ENCODE results near the gene TPST1. TPM values are rescaled to one million over a fixed set of nuclear protein-coding genes. Genes with fewer than 3 reads are reported as not detected.
"Not testable (repeated sequence)": the region's sequence is repeated elsewhere in the genome, so short reads cannot be mapped to it uniquely, and the experiment has no call there.

TPST1 gene
- polyA plus RNA-seq, 1 donor: 10.8 TPM

- no peaks in the 10 kb centered on the region for H3K36me3 ChIP-seq (ENCODE audit: control insufficient read depth, insufficient read depth, low read length)
- H3K4me1 ChIP-seq (ENCODE audit: control insufficient read depth, insufficient read depth, low read length): no peaks in the 10 kb centered on the region
- no peaks in the 10 kb centered on the region for H3K9me3 ChIP-seq (ENCODE audit: control insufficient read depth, low read depth, low read length)
- no peak overlapping the region for H3K27ac ChIP-seq (ENCODE audit: low read length)
- H3K27me3 ChIP-seq (ENCODE audit: control insufficient read depth, insufficient read depth, low read length): no peaks in the 10 kb centered on the region
- no peak for DNase-seq
- no peak overlapping the region for H3K4me3 ChIP-seq (ENCODE audit: low read length)
- no CpG with 5 or more reads among the region's 16 CpGs for WGBS (ENCODE audit: insufficient coverage, low lambda C conversion rate)
These were observed 34.6 kb upstream of the TPST1 start for GRCh38 chr7:66170309-66171231.

DNA sequence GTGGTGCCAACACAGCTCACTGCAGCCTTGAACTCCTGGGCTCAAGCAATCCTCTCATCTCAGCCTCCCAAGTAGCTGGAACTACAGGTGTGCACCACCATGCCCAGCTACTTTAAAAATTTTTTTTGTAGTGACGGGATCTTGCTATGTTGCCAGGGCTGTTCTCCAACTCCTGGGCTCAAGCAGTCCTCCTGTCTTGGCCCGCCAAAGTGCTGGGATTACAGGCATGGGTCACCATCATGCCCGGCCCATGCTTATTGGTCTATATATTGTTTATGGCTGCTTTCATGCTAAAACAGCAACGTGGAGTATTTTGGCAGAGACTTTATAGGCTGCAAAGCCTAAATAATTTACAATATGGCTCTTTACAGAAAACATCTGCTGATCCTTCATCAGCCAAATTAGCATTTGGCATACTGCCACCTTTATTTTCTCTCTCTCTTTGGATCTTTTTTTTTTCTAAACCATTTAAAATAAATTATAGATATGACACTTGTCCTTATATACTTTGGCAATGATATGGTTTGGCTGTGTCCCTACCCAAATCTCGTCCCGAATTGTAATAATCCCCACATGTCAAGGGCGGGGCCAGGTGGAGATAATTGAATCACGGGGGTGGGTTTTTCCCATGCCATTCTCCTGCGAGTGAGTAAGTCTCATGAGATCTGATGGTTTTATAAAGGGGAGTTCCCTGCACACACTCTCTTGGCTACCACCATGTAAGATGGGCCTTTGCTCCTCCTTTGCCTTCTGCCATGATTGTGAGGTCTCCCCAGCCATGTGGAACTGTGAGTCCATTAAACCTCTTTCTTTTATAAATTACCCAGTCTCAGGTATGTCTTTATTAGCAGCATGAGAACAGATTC, 32.4 kb upstream of the TPST1 start:
- not testable (repeated sequence) for H3K36me3 ChIP-seq (ENCODE audit: control insufficient read depth, insufficient read depth, low read length); H3K27ac ChIP-seq (ENCODE audit: low read length); DNase-seq; H3K27me3 ChIP-seq (ENCODE audit: control insufficient read depth, insufficient read depth, low read length); H3K9me3 ChIP-seq (ENCODE audit: control insufficient read depth, low read depth, low read length); H3K4me3 ChIP-seq (ENCODE audit: low read length); H3K4me1 ChIP-seq (ENCODE audit: control insufficient read depth, insufficient read depth, low read length)
- 86% methylated on average over 2 of the region's 9 CpGs for WGBS (ENCODE audit: insufficient coverage, low lambda C conversion rate)

DNA sequence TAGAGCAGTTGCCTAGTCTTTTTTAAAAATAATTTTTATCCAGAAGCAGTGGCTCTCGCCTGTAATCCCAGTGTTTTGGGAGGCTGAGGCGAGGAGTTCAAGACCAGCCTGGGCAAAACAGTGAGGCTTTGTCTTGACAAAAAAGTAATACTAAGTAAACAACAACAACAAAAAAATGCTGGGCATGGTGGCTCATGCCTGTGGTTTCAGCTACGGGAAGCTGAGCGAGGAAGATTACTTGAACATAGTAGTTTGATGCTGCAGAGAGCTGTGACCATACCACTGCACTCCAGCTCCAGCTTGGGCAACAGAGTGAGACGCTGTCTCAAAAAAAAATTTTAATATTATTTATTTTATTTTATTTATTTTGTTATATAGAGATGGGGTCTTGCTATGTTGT, 31.3 kb upstream of the TPST1 start:
- H3K36me3 ChIP-seq (ENCODE audit: control insufficient read depth, insufficient read depth, low read length): no peaks in the 10 kb centered on the region
- H3K9me3 ChIP-seq (ENCODE audit: control insufficient read depth, low read depth, low read length): no peaks in the 10 kb centered on the region
- no peaks in the 10 kb centered on the region for H3K4me1 ChIP-seq (ENCODE audit: control insufficient read depth, insufficient read depth, low read length)
- no peak overlapping the region for H3K4me3 ChIP-seq (ENCODE audit: low read length)
- WGBS (ENCODE audit: insufficient coverage, low lambda C conversion rate): no CpG with 5 or more reads among the region's 5 CpGs
- no peaks in the 10 kb centered on the region for H3K27me3 ChIP-seq (ENCODE audit: control insufficient read depth, insufficient read depth, low read length)
- H3K27ac ChIP-seq (ENCODE audit: low read length): no peak overlapping the region
- no peak for DNase-seq

DNA sequence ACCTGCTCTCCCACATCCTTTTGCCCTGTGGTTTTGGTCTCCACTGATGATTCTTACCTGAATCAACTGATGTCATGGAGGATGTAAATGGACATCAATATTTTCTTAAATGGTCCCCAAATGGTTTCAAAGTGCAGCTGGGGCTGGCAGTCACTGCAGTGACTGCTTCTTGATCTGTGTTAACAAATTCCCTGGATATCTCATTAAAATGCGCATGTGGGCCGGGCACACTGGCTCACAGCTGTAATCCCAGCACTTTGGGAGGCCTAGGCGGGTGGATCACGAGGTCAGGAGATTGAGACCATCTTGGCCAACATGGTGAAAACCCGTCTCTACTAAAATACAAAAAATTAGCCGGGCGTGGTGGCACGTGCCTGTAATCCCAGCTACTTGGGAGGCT, 30.1 kb upstream of the TPST1 start:
- not testable (repeated sequence) for H3K4me1 ChIP-seq (ENCODE audit: control insufficient read depth, insufficient read depth, low read length); H3K9me3 ChIP-seq (ENCODE audit: control insufficient read depth, low read depth, low read length); H3K27ac ChIP-seq (ENCODE audit: low read length); H3K4me3 ChIP-seq (ENCODE audit: low read length); DNase-seq; H3K36me3 ChIP-seq (ENCODE audit: control insufficient read depth, insufficient read depth, low read length); H3K27me3 ChIP-seq (ENCODE audit: control insufficient read depth, insufficient read depth, low read length)
- WGBS (ENCODE audit: insufficient coverage, low lambda C conversion rate): 100% methylated on average over 1 of the region's 8 CpGs

DNA sequence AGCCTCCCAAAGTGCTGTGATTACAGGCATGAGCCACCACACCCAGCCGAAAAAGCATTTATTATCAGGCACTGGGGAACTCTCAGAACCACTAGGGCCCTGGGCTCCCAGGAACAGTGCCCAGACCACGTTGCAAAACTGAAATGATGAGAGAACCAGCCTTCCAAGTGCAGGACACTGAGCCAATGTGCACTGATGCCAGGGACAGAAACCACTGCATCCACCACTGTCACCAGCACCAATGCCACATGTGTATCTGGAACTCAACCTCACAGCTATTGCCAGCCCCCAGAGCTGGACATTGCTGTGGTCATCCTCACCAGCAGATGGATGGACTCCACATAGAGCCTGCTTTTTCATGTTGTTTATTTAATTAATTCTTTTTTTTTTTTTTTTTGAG, 28.2 kb upstream of the TPST1 start:
- no peaks in the 10 kb centered on the region for H3K36me3 ChIP-seq (ENCODE audit: control insufficient read depth, insufficient read depth, low read length)
- H3K27me3 ChIP-seq (ENCODE audit: control insufficient read depth, insufficient read depth, low read length): no peaks in the 10 kb centered on the region
- H3K27ac ChIP-seq (ENCODE audit: low read length): no peak overlapping the region
- WGBS (ENCODE audit: insufficient coverage, low lambda C conversion rate): no CpG with 5 or more reads among the region's 2 CpGs
- H3K4me1 ChIP-seq (ENCODE audit: control insufficient read depth, insufficient read depth, low read length): no peaks in the 10 kb centered on the region
- DNase-seq: no peak
- H3K9me3 ChIP-seq (ENCODE audit: control insufficient read depth, low read depth, low read length): no peaks in the 10 kb centered on the region
- H3K4me3 ChIP-seq (ENCODE audit: low read length): no peak overlapping the region

GRCh38 chr7:66178258-66178657, 26.9 kb upstream of the TPST1 start:
- no peaks in the 10 kb centered on the region for H3K27me3 ChIP-seq (ENCODE audit: control insufficient read depth, insufficient read depth, low read length)
- WGBS (ENCODE audit: insufficient coverage, low lambda C conversion rate): no CpG with 5 or more reads among the region's 2 CpGs

GRCh38 chr7:66181329-66181728, 23.8 kb upstream of the TPST1 start:
- Histone ChIP-seq H3K27ac (ENCODE audit: low read length) (no peak overlapping the region), H3K27me3 (ENCODE audit: control insufficient read depth, insufficient read depth, low read length) (no peaks in the 10 kb centered on the region), H3K36me3 (ENCODE audit: control insufficient read depth, insufficient read depth, low read length) (no peaks in the 10 kb centered on the region), H3K4me3 (ENCODE audit: low read length) (no peak overlapping the region), H3K9me3 (ENCODE audit: control insufficient read depth, low read depth, low read length) (peaks cover 5% of the 10 kb centered on the region), H3K4me1 (ENCODE audit: control insufficient read depth, insufficient read depth, low read length) (no peaks in the 10 kb centered on the region)
- DNase-seq: no peak

More at GRCh38 chr7:66178258-66178657, 26.9 kb upstream of the TPST1 start:
- Histone ChIP-seq H3K4me1 (ENCODE audit: control insufficient read depth, insufficient read depth, low read length) (no peaks in the 10 kb centered on the region), H3K4me3 (ENCODE audit: low read length) (no peak overlapping the region), H3K9me3 (ENCODE audit: control insufficient read depth, low read depth, low read length) (no peaks in the 10 kb centered on the region), H3K27ac (ENCODE audit: low read length) (no peak overlapping the region), H3K36me3 (ENCODE audit: control insufficient read depth, insufficient read depth, low read length) (no peaks in the 10 kb centered on the region)
- no peak for DNase-seq

DNA sequence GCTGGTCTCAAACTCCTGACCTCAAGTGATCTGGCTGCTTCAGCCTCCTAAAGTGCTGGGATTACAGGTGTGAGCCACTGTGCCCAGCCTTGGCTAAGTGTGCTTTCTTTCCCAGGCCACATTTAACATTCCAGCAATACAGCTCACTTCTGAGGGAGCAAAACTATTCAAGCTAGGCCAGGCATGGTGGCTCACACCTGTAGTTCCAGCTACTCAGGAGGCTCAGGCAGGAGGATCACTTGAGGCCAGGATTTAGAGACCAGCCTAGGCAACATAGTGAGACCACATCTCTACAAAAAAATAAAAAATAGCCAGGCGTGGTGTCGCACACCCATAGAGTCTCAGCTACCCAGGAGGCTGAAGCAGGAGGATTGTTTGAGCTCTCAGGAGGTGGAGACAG, 23.3 kb upstream of the TPST1 start:
- H3K9me3 ChIP-seq (ENCODE audit: control insufficient read depth, low read depth, low read length): peaks cover 5% of the 10 kb centered on the region
- WGBS (ENCODE audit: insufficient coverage, low lambda C conversion rate): 100% methylated on average over 2 of the region's 2 CpGs
- no peaks in the 10 kb centered on the region for H3K4me1 ChIP-seq (ENCODE audit: control insufficient read depth, insufficient read depth, low read length)
- no peak for DNase-seq
- H3K4me3 ChIP-seq (ENCODE audit: low read length): no peak overlapping the region
- H3K36me3 ChIP-seq (ENCODE audit: control insufficient read depth, insufficient read depth, low read length): no peaks in the 10 kb centered on the region
- no peaks in the 10 kb centered on the region for H3K27me3 ChIP-seq (ENCODE audit: control insufficient read depth, insufficient read depth, low read length)
- no peak overlapping the region for H3K27ac ChIP-seq (ENCODE audit: low read length)

DNA sequence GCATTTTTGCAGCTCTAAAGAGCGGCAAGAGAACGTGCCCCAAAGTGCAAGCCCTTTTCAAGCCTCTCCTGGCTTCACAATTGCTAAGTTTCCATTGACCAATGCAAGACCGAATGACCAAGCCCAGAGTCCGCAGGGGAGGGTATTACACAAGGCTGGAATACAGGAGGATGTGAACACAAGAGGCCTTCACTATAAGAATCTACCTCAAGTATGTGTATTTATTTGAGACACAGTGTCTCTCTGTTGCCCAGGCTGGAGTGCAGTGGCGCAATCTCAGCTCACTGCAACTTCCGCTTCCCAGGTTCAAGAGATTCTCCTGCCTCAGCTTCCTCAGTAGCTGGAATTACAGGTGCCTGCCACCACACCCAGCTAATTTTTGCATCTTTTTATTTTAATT, 22.2 kb upstream of the TPST1 start:
- Histone ChIP-seq H3K4me3 (ENCODE audit: low read length) (no peak overlapping the region), H3K9me3 (ENCODE audit: control insufficient read depth, low read depth, low read length) (peaks cover 5% of the 10 kb centered on the region), H3K27ac (ENCODE audit: low read length) (no peak overlapping the region), H3K27me3 (ENCODE audit: control insufficient read depth, insufficient read depth, low read length) (no peaks in the 10 kb centered on the region), H3K36me3 (ENCODE audit: control insufficient read depth, insufficient read depth, low read length) (no peaks in the 10 kb centered on the region), H3K4me1 (ENCODE audit: control insufficient read depth, insufficient read depth, low read length) (peaks cover 4% of the 10 kb centered on the region)
- no peak for DNase-seq
- WGBS (ENCODE audit: insufficient coverage, low lambda C conversion rate): 100% methylated on average over 2 of the region's 6 CpGs

- peaks cover 4% of the 10 kb centered on the region for H3K4me1 ChIP-seq (ENCODE audit: control insufficient read depth, insufficient read depth, low read length)
- no peak overlapping the region for H3K4me3 ChIP-seq (ENCODE audit: low read length)
- H3K36me3 ChIP-seq (ENCODE audit: control insufficient read depth, insufficient read depth, low read length): no peaks in the 10 kb centered on the region
- peaks cover 5% of the 10 kb centered on the region for H3K9me3 ChIP-seq (ENCODE audit: control insufficient read depth, low read depth, low read length)
- no peak overlapping the region for H3K27ac ChIP-seq (ENCODE audit: low read length)
- DNase-seq: no peak
- H3K27me3 ChIP-seq (ENCODE audit: control insufficient read depth, insufficient read depth, low read length): no peaks in the 10 kb centered on the region
- no CpG with 5 or more reads among the region's 2 CpGs for WGBS (ENCODE audit: insufficient coverage, low lambda C conversion rate)
These were observed 21.4 kb upstream of the TPST1 start for GRCh38 chr7:66183700-66184099.
